DMS114 treated with DMSO at 0.1 percent for 48 hours (cell line): Measurements from ENCODE around the gene SRGAP3.

Source experiments
- DNase-seq: peaks from one replicate; lab custom pipeline; 2025; ENCODE audit not compliant: unreplicated experiment; lab: John Stamatoyannopoulos, UW

Gene SRGAP3

DNA sequence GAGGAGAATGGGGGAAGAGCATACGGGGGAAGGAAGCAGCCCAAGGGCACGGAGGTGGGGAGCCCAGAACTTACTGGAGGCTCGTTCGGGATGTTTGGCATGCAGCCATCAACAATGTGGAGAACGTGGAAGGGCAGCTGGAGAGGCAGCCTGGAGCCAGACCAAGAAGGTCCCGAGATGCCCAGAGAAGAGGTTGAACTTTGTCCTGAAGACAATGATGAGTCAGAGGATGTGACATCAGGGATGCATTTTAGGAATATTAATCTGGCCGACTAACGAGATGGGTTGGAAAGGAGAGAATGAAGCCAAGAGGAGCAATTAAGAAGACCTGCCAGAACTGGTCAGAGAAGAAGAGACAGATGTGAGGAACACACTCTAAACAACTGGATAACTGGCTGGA is 98.2 kb downstream of the SRGAP3 start:
- DNase-seq: no peak

DNA sequence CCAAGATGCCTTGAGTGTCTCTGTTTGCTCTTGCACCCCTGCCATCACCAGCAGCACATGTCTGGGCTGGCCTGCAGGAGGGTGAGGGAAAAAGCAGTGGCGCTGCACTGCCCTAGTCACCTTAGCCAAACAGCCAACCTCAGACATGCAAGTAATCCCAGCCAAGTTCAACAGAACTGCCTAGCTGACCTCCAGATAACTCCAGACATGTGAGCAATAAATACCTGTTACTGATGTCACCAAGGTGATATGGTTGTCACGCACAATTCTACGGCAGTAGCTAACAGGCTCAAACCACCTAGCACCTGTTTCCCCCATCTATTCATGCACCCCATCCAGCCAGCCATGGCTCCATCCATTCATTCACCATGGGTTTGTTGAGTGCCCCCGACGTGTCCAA is 99.9 kb downstream of the SRGAP3 start:
- DNase-seq: no peak

DNA sequence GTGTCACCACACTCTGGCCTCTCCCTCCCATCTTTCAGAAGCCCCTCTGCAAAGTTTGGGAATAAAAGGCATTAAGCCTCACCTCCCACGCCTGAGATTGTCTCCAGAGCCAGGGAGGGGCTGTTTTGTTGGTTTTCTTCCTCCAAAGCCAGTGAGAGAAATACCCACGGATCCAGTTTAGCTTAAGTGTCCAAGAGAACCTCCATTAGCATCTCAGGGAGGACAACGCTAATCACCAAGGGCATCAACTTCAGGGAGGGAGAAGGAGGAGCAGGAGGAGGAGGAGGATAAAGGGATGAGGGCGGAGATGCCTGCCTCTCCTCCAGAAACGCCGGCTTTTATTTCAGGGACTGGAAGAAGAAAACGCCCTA is 101.6 kb downstream of the SRGAP3 start:
- DNase-seq: no peak

DNA sequence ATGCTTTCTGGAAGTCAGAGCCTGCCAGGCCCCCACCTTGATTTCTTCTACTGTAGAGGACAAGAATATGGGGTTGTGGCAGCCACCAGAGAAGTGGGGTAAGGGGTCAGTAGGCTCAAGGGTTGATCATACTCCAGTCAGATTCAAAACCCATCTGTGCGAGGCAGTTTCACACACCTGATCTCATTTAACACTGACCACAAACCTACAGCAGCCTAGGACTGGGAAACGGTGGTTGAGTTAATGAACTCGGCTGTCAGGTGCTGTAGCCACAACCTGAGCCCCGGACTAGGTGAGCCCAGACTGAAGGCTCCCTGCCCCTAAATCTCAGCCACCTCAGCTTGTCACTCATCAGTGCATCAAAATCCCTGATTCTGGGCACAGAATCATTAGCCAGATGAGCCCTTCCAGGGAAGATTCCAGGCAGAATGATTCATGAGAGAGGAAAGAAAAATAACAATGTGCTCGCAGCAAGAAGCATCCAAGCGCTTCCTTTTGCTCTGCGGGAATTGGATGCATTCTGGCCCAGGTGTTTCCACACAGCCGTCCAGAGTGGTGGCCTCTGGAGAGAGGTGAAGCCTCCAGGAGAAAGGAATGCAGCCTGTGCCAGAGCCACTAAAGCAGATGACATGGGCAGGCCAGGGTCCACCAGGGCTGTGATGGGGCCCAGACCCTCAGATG is 102.1 kb downstream of the SRGAP3 start:
- no peak for DNase-seq

DNA sequence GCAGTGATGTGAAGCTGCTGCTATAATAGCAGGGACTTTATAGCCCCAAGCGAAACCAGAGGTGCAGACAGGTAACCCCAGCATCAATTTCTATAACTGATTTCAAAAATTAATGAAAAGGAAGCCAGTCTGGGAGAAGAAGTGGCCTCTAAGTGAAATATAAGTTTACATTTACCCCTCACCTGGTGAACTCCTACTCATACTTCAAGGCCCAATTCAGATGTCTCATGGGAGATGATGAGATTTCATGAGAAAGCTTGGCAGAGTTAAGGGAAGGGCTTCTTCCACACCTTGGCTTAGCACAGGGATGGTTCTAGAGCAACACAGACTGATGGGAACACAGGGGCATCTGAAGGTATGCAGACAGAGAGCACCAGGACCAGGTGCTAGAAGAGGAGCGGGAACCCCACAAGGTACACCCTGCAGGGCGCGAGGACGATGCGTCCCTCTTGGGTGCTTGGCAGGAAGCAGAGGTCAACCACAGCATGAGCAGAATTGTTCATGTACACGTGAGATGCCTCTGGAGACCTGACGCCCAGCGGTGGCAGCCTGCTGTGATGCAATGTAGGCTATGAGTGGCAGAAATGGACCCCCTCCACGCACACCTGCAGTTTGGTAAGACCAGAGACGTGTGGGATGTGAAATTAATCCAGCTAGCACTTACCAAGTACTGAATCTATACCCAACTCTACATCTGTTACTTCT is 102.9 kb downstream of the SRGAP3 start:
- no peak for DNase-seq

DNA sequence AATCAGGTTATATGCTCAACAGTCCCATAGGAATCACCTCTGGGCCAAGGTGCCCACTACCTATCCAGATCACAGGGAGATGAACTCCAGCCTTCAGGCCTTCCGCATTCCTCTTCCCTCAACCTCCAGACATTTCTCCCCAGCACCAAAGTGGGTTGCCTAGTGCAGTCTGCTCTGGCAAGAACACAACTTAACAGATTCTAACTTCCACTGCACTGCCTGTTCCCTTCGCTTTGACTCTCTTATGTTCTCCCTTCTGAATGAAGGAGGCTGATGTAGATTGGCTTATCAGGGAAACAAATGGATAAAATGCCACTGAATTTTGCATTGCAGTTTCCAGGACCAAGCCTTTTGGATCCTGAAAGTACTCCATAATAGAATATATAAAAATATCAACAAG is 106.3 kb downstream of the SRGAP3 start:
- DNase-seq: no peak

DNA sequence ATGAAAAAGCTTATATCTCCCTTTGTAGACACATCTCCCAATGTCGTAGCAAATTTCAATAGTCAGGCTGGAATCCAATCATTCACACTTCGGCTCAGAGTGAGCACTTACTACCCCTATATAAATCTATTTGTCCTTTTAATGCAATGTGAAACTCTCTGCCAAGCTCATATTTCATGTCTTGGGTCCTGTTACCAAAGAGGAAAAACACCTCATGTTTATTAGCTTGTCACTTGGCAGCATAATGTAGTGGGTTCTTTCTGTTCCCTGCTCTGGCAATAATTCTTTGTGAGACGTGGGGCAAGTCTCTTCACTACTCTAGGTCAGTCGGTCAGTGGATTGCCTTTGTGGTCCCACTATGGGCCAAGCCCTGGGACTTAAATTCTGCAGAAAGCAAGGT is 107.1 kb downstream of the SRGAP3 start:
- DNase-seq: no peak

DNA sequence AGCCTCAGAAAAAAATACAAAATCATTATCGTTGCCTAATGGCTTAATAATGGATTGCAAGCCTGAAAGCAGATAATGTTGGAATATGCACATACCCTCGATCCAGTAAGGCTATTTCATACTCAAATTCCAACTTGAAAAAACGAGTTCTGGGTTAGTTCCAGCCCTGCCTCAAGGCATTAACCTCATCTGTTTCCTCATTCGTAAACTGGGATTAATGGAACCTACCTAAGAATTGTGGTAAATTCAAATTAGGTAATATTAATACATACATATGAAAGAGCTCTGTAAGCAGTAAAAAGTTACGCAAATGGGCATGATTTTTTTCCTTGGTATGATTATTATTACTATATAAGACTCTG is 107.5 kb downstream of the SRGAP3 start:
- no peak for DNase-seq

DNA sequence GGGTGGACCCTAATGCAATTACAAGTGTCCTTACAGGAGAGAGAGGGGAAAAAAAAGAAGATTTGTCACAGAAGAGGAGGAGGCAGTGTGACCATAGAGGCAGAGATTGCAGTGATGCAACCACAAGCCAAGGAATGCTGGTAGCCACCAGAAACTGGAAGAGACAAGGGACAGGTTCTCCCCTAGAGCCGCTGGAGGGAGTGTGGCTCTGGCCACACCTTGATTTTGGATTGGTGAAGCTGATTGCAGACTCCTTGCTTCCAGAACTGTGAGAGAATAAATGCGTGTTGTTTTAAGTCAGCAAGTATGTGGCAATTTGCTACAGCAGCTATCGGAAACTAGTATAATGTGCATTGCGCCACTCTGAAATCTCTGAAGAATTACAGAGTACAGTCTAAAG is 110.1 kb downstream of the SRGAP3 start:
- no peak for DNase-seq

DNA sequence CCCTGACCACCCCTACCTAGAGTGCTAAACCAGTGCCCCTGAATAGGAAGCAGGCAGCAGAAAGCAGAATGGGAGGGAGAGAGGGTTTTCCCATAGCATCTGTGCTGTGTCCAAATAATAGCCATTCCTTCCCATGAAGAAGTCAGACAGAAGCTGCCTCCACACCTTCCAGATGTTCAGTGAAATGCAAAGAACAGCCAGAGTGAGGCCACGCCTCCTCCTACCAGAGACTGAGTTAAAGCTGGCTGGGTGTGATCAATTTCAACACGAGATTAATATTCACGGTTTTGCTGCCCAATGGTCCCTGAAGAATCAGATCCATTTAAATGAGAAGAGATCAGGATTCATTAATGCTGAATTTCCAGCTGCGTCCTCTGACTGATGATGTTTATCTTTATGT is 111.8 kb downstream of the SRGAP3 start:
- DNase-seq: no peak

DNA sequence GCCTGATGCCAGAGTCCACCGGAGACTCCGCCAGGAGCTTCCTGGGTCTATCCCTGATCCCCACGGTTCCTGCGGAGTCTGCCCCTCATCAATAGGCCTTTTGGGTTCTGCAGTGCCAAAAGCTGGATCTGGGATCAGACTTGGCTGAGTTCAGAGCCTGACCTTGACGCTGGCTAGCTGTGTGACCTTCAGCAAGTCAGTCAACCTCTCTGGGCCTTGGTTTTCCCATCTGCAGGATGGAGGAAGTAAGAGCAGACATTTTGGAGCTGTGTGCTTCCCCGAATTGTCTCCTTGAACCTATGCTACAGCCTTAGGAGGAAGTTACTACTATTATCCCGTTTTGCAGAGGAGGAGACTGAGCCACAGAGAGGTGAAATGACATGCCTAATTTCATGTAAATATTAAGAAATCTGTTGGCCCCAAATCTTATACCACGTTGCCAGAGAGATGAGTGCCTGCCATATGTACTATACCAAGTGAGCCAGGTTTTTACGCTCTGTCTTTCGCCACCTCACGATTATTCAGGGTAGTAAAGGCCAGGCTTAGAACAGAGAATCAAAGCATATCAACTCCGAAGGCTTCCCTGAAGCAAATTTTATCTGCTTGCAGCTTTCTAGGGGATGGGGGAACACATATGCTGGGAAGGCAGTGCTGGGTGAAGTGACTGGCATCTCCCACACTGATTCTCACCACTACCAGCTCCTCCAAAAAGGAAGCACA is 112.5 kb downstream of the SRGAP3 start:
- no peak for DNase-seq

DNA sequence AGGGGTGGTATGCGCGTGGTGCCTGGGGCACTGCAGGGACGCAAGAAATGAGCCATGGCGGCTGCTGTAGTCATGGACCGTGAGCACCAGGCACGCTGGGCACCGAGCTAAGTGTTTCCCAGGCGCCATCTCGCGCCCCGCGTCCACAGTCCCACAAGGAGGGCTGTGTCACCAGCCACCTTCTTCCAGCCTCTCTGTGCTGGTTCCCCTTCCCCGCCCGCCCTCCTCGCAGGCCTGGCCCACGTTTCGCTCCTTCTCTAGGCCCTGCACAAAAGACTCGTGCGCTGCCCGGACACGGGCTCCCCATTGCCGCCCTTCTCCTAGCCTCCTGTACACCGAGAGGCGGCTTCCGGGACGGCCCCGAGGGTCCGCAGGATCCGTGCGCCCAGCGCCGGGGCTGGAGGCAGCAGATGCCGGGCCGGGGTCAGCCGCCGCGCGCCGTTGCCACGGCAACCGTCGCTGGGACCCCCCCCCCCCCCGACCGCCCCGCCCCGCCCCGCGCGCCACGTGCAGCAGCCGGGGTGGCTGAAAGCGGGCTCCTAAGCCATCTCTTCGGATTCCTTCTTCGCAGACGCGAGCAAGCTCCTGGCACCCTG is 113.4 kb downstream of the SRGAP3 start:
- peak; percentile 8 for DNase-seq

DNA sequence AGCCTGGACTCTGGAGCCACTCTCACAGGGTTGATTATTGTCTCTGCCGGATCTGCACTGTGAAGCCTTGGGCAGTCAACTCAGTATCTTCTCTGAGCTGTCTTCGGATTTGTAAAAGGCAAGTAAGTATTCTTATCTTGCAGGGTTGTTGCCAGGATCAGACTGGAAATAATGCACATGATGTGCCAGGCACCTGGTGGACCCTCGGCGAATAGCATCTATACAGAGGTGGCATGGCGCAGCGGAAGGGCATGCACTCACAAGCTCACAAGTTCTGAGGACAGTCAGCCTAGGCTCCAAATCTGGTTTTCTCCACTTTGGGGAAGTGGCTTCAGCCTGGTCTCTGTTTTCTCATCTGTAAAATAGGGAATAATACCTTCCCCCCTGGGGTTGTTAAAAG is 113.9 kb downstream of the SRGAP3 start:
- no peak for DNase-seq

DNA sequence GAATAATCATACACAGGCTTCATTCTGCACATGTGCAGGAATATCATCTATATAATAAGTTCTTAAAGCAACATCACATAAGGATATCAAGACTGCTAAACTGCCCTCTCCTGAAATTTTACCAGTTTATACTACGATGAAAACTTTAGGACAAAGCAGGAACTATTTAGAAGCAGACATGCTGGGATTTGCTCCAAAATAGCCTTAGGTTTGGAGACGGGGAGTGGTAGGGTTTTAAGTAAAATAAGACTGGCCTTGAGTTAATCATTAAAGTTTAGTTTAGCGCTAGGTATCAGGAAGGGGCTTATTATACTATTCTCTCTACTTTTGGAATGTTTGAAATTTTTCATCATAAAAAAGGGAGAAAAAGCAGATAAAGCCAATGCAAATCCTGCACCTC is 115.8 kb downstream of the SRGAP3 start:
- DNase-seq: no peak

DNA sequence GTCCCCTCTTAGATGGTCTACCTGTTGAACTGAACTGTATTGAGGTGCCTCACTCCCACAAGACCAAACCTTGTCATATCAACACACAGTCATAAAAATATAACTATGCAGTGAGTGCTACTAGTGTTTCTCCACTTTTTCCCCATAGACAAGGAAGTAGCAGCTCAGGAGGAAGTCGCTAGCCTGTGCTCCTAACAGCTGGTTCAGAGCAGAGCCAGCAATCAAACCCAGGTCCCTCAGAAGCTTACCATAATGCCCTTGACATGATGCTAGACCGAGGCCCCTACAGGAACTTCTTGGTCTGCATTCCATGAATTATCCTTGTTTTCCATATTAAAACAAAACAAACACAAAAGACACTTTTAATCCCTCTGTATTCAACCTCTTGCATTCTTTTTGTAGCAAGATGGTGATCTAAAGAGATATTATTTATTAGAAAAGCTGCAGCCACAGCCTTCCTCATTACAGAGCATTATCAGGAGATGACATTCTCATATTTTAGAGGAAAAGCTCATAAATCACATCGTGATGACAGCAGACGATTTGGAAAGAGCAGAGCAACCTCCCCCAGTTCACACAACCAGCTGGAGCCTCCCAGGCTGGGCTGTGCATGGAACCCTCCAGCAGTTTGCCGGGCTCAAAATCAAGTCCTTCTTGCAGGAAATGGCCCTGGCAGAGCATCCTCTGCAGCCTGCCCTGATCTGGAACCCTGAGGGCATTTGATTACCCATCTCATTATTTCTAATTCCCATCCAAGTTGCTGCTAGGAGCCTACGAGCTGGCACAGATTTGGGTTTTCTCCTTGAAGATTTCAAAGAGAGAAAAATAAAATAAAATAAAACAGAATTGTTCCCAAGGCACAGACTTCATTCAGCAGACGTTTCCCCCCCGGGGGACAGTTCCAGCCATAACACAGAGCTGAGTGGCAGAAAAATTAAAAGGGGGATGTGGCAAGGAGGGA is 118.8 kb downstream of the SRGAP3 start:
- DNase-seq: no peak

DNA sequence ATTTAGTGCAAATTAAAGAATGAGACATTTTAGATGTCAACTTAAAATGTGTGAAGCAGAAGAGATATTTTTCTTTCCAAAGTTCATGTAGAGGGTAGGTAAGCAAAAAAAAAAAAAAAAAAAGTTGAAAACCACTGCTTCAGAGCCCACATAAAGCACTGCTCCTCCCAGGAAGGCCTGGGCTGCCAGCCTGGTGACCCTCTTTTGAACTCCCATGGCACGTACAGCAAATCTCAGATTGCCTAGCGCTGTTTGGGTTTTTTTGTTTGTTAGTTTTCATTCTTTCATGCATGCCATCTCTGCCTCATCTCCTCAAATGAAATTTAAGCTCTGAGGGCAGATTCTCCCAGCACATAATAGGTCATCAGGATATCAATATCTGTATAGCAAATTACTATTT is 120.1 kb downstream of the SRGAP3 start:
- DNase-seq: no peak

DNA sequence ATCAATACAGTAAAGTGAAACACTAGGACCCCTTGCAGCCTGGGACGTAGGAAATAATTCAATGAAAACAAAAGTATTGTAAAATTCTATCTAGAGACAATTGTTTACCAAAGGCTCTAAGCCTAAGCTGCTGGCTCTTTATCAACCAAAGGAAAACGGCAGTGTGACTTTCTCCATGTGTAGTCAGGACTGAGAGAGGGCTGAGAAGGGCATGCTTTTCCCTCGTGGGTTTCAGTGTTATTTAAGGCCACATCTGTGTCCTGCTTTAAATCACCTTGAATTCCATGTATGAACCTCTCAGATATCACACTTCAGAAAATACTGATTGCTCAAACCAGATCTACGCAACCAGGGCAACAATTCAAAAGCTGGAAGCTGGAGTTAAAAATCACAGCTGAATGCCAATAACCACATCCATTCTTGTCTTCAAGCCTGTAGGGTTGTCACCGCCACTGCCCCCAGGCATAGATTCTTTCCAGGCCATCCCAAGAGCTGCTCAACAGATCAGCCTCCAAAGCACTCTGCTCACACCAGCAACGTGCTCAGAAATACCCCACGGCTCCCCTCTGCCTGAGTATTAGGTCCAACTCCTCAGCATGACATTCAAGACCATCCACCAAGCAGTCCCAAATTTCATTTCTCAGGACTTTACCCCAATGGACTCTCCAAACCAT is 124.0 kb downstream of the SRGAP3 start:
- no peak for DNase-seq

DNA sequence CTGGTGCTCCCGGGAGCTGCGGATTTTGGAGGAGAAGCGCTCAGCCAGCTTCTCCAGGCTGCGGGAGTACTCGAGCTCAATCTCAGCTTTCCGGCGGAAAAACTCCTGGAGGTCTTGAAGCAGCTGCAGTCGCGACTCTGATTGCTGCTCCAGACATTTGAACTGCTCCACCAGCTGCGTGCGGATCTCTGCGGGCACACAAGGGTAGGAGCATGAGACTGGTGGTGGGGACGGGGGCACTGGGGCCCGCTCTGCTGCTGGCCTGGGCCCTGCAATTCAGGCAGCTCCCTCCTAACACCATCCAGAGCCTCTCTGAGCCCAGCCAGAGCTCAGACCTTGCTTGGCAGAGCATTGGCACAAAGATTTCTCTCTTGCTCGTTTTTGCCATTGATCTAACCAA is 124.7 kb downstream of the SRGAP3 start:
- no peak for DNase-seq

DNA sequence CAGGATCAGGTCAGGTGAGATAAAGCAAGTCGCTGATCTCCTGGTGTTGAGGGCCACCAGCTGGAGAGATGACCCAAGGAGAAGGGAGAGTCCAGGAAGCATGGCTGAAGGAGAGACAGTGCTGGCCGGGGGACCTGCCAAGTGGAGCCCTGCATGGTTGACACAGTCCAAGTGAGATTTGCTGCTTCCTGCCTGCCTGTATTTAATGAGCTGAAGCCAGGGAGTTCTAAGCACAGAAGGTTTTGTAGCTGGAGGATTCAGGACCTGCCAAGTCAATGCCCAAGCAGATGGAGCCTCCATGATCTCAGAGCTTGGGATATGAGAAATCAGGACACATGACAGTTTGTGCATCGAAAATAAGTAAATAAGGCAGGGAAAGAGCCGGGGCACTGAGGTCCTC is 125.6 kb downstream of the SRGAP3 start:
- DNase-seq: no peak

DNA sequence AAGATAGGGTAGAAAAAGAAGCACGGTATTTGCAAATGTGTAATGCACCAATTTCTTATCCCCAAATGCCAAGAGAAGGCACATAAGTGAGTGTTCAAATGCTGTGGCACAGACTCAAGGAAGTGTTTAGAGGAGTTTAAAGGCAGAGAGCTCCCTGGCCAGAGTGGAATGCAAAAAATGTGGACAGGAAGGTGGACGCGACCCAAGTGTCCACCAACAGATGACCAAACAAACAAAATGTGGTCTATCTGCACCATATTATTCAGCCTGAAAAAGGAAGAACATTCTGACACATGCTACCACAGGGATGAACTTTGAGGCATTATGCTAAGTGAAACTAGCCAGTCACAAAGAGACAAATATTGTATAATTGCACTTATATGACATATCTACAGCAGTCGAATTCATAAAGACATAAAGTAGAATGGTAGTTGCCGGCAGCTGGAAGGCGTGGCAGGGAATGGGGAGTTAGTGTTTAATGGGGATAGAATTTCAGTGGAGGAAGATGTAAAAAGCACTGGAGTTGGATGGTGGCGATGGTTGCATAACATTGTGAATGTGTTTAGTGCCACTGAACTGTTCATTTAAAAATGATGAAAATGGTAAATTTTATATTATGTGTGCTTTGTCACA is 126.6 kb downstream of the SRGAP3 start:
- DNase-seq: no peak
